Right lung (tissue), 5 donors: Measurements from ENCODE around the gene MCRIP1. TPM values are rescaled to one million over a fixed set of nuclear protein-coding genes. Genes with fewer than 3 reads are reported as not detected.

Experiments
- DNase-seq, 2 donors: peaks; one replicate each; pipeline ENCODE4 v3.0.0-alpha.2; 2013
- polyA plus RNA-seq, 5 donors: library from polyadenylated mRNA; unstranded; fragments of 120-200 nt; gene quantifications; one replicate each; pipeline versions ENCODE4 v1.2.1 to v1.2.3, GENCODE V29; 2013; ENCODE audit warnings: inconsistent platforms in 1 of 5, low replicate concordance in 1 of 5; ENCODE audit not compliant: insufficient read length in 5 of 5, insufficient read depth in 1 of 5

Gene MCRIP1
- polyA plus RNA-seq, 5 donors = 53.6 to 144 (median 89.4) TPM

DNA sequence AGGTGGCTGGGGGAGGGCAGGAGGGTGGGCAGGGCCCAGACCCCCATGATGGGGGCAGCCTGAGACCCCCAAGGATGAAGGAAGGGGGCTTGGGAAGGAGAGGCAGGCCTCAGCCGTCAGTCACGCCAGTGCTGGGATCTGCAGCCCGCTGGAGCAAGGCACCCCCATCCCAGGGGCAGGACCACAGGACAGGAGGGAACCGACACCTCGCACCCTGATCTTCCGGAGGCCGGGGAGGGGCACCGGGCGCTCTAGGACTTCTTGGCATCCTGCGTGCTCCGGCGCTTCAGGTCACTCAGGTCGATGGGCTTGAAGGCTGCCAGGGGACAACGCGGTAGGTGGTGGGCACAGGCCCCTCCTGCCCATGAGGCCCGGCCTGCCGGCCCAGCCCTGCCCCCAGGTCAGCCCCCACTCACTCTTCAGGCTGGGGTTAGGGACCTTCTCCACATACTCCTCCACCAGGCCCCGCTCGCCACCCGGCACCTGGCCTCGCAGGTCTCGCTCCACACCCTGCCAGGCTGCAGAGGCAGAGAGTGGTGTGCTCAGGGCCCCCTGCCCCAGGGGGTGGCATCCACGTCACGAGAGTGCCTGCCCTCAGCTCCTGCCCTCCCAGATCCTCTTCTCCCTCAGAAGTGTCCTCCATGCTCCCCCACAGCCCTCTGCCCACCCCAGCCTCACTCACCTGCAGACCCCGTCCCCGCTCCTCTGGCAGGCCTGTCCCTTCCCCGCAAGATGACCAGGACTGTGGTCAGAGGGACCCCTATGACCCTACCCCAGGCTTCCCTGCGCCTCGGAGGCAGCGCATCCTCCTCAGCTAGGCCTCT lies 9.9 kb downstream of the MCRIP1 start:
- DNase-seq = no peak

DNA sequence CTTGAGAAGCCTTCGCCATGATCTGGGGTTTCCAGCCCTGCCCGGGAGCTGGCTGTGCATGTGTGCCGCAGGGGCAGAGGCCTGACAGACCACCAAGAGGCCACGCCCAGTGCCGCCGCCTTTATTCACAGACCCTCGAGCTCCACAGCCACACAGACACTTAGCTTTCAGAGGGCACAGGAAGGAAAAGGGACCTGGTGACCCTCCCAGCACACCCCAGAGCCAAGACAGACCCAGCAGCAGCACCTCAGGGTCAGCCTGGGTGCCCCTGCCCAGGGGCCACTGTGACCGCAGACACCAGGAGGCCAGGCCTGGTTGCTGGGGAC lies 10.8 kb downstream of the MCRIP1 start:
- DNase-seq = no peak

DNA sequence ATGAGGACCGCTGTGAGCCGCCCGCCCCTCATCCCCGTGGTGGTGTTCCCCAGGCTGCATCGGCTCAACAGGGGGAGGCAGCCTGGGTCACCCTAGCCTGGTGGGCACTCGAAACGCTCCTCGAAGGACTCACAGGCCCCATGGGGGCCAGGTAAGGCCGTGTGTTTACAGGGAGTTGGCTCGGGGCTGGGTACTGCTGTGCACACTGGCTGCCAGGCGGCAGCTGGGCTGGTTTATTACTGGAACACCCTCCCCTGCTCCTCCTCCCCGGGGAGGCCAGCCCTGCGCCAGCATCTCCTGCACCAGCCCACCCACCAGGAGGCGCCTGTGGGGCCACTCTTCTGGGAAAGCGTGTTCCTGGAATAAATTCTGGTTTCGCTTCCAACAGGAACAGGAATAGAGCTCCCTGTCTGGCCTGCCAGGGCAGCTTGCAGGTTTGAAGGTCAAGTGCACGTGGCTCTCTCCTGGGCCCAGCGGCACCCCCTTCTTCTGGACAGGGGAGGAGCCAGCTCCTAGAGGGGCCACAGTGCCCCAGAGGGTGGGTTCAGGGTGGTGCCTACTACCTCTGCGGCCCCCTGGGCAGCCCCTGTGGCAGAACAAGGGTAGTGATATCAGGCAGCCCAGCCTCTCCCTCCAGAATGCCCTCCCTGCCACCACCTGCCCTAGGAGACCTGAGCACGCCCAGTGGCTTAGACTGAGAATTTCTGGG lies 11.3 kb downstream of the MCRIP1 start:
- DNase-seq = no peak

DNA sequence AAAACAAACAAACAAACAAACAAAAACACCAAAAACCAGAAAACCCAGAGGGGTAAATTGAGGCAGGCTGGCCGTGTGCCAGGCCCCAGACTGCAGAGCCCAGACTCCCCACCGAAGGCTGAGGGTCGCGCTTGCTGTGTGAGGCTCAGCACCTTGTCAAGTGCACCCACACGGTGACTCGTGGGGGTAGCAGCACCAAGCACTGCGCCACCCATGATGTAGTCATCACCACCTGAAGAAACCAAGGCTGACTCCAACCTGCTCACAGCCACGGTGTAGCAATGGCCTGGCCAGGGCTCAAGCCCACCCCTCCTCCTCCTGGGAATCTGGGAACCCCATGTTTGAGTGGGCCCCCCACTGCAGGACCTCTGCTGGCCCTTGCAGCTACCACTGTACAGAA lies 11.9 kb downstream of the MCRIP1 start:
- no peak for DNase-seq

DNA sequence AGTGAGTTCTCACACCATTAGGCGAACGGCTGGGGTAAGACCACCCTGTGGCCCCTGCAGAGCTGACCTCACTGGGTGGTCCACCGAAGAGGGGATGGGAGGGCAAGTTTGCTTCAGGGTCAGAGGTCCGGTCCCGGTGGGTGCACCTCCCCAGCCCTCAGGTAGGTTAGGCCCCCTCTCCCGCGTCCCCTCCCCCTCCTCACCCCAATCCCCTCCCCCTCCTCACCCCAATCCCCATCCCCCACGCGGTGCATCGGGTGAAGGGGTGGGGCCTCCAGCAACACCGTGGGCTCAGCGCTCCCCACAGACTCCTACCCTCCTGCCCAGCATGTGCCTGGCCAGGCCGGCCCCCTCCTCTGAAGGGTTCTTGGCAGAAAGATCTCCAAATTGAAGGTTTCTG lies 13.4 kb downstream of the MCRIP1 start:
- no peak for DNase-seq

DNA sequence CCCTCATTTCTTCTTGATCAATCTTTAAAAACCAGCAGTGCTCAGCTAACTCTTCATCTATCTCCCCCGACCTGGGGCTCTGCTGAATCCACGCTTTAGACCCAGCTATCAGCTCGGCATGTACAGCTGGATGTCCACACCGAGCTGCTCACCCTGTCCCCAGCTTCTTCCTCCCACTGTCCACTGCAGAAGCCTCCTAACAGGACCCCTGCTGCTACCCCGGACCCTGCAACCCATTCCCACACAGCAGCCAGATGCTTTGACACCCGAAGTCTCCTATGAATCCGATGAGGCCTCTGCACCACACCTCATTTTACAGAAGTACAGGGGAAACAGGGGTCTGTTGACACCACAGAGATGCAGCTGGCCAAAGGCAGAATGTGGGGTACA lies 15.3 kb downstream of the MCRIP1 start:
- DNase-seq = no peak

DNA sequence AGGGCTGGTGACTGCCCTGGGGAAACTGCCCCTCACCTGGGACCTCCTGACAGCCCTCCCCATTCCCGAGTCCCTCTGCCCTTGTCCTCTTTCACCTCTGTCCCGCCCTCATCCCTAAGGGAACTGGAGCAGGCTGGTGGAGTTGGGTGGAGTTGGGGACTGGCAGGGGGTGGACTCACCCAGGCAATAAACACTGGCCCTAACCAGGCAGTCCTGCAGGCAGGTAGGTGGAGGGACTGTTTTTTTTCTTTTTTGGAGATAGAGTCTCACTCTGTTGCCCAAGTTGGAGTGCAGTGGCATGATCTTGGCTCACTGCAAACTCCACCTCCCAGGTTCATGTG lies 17.5 kb downstream of the MCRIP1 start:
- no peak for DNase-seq

DNA sequence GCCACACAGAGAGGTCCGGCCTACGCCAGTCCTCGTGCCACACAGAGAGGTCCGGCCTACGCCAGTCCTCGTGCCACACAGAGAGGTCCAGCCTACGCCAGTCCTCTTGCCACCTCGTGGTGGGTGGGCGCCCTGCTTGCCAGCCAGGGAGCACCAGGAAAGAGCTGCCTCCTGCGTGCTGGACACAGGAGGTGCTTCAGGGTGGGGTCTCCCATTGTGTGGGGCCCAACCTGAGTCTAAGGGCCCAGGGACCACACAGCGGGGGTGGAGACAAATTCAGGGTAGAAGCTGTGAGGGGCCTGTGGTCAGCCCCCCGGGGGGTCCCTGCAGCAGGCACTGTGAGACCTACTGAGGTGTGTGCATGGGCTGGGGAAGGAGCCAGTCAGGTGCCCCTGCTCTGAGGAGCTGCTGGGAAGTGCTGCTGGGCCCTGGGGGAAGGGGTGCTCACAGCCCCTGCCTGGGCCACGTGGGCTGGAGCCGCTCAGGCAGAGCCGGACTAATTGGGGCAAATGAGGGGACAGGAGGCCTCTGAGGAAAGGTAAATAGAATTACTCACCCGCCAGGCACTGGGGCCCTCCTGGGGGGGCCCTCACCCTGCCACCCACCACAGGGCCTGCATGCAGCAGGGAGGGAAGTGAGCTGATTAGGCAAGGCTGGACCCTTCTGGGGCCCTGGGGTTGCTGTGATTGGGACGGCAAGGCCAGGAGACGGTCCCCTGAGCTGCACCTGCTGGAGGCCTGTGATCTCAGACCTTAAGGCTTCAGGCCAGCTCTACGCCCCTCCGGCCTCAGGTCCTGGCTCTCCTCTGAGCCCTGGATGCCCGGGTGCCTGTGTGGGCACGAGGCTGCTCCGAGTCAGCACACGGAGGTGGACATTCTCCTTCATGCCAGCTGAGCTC lies 18.1 kb downstream of the MCRIP1 start:
- peak; percentile 36 to 52 for DNase-seq

DNA sequence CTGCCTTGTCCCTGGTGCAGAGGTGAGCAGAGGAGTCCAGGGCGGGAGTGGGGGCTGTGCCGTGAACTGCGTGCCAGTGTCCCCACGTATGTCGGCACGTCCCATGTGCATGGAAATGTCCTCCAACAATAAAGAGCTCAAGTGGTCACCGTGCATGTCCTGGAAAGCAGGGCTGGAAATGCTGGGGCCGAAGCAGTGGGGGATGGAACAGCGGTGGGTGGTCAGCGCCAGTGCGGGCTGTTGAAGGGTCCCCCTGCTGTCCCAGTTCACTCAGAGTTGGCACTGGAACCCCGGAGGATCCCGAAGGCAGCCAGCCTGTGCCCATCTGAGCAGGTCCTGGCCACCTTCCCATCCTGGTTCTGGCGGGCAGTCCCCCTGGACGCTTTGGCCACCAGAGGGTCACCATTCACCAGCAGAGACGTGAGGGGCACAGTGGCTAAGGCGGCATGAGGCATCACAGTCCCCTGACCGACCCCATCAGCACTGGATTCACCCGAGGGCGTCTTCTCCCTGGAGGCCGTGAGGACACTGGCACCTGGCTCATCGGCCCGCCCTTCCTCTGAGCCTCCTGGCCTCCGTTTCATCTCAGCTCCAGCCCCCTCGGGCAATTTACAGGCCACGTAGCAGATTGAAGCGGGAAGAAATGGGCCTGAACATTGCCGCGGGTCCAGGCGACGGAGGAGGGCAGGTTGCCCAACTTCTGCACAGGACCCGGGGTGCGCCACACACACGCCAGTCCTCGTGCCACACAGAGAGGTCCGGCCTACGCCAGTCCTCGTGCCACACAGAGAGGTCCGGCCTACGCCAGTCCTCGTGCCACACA lies 19.0 kb downstream of the MCRIP1 start:
- DNase-seq = no peak

DNA sequence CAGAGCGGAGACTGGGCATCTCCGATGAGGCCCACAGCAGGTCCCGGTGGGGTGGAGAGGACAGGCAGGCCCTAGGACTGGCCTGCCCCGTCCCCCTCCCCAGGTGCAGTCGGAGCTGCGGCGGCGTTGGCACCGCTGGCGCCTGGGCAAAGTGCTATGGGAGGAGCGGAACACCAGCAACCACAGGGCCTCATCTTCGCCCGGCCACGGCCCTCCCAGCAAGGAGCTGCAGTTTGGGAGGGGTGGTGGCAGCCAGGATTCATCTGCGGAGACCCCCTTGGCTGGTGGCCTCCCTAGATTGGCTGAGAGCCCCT lies 19.8 kb downstream of the MCRIP1 start:
- DNase-seq = no peak

DNA sequence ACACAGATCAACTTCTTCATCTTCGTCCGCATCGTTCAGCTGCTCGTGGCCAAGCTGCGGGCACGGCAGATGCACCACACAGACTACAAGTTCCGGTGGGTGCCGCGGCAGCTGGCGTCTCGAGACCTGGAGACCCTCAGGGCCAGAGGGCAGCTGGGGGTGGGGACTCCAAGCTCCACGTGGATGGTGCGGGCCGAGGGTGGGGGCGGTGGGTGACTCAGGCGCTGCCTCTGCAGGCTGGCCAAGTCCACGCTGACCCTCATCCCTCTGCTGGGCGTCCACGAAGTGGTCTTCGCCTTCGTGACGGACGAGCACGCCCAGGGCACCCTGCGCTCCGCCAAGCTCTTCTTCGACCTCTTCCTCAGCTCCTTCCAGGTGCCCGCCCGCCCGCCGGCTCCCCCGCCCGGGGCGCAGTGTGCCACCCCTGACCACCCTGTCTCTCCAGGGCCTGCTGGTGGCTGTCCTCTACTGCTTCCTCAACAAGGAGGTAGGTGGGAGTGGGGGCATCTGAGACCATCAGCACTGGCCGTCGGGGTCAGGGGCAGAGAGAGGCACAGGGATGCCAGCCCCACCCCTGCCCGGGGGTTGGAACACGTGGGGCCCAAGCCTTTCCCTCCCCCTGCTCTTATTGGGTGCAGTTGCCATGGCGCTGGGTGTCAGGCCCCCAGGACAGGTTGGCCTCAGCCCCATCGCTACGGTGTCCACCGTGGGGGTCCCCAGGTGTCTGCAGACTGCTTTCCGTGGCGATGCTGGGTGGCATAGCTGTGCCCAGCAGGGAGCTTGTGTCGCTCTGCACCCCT lies 20.3 kb downstream of the MCRIP1 start:
- no peak for DNase-seq

DNA sequence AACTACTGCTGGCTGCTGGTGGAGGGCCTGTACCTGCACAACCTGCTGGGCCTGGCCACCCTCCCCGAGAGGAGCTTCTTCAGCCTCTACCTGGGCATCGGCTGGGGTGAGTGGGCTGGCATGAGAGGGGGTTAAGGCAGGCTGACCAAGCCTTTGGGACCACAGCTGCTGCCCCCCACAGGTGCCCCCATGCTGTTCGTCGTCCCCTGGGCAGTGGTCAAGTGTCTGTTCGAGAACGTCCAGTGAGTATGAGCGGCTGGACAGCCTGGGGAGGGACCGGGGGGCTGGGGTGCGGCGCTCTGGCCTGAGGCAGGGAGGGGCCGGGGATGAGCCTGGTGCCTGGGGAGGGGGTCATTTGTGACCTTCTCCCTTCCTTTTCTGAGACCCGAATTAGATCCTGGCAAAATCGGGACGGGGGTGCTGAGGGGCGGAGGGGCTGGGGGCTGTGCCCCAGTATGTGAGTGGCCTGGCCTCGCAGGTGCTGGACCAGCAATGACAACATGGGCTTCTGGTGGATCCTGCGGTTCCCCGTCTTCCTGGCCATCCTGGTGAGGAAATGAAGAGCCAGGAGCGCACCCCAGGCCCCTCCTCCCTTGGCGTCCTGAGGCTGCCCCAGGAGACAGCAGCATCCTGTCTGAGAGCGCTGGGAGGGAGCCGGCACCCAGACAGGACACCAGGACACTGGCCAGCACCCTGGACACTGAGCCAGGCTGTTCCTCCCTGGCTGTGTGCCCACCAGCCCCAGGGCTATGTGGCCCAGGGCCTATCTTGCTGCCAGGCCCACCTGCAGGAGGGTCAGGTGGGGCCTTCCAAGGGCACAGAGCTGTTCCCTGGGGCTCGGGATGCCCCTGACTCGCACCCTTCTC lies 21.2 kb downstream of the MCRIP1 start:
- no peak for DNase-seq

DNA sequence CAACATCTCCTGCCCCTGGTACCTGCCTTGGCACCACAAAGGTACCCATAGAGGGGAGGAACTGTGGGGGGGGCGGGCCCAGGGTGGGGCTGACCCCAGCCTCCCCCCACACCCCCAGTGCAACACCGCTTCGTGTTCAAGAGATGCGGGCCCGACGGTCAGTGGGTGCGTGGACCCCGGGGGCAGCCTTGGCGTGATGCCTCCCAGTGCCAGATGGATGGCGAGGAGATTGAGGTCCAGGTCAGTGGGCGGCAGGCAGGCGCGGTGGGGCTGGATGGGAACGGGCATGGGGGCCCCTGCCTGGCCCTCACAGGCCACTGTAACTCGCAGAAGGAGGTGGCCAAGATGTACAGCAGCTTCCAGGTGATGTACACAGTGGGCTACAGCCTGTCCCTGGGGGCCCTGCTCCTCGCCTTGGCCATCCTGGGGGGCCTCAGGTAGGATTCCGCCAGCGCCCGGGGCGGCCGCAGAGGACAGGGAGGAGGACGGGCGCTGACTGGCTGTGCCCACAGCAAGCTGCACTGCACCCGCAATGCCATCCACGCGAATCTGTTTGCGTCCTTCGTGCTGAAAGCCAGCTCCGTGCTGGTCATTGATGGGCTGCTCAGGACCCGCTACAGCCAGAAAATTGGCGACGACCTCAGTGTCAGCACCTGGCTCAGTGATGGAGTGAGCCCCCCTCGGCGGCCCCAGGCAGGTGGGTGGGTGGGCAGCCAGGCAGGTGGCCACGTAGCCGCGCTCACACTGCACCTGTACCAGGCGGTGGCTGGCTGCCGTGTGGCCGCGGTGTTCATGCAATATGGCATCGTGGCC lies 22.0 kb downstream of the MCRIP1 start:
- no peak for DNase-seq

DNA sequence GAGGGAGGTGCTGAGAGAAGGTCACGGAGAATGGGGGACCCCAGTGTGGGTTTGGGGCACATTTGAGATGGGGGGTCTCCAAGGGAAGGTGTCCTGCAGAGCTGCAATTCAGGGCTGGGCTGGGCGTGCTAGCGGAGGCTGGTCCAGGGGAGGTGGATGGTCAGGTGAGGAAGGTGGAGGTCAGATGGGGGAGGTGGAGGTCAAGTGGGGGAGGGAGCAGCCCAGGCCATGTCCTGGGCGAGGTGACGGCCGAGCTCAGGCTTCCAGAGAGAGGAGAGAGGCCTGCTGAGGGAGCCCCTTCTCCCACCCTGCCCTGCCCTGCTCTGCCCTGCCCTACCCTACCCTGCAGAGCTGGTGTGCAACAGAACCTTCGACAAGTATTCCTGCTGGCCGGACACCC lies 22.6 kb downstream of the MCRIP1 start:
- no peak for DNase-seq

DNA sequence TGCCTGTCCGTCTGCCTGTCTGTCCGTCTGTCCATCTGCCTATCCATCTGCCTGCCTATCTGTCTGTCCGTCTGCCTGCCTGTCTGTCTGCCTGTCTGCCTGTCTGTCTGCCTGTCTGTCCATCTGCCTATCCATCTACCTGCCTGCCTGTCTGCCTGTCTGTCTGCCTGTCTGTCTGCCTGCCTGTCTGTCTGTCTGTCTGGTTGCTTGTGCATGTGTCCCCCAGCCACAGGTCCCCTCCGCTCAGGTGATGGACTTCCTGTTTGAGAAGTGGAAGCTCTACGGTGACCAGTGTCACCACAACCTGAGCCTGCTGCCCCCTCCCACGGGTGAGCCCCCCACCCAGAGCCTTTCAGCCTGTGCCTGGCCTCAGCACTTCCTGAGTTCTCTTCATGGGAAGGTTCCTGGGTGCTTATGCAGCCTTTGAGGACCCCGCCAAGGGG lies 23.5 kb downstream of the MCRIP1 start:
- DNase-seq = no peak

DNA sequence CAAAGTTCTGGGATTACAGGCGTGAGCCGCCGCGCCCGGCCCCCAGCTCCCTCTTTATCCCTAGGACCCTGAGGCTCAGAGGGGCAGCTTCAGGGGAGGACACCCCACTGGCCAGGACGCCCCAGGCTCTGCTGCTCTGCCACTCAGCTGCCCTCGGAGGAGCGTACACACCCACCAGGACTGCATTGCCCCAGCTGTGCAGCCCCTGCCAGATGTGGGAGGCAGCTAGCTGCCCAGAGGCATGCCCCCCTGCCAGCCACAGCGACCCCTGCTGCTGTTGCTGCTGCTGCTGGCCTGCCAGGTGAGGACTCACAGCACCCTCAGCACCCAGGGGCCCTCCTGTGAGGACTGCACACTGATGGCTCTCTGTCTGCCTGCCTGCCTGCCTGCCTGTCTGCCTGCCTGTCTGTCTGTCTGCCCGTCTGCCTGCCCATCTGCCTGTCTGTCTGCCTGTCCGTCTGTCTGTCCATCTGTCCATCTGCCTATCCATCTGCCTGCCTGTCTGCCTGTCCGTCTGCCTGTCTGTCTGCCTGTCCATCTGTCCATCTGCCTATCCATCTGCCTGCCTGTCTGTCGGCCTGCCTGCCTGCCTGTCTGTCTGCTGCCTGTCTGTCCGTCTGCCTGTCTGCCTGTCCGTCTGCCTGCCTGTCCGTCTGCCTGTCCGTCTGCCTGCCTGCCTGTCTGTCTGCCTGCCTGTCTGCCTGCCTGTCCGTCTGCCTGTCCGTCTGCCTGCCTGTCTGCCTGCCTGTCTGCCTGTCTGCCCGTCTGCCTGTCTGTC lies 24.1 kb downstream of the MCRIP1 start:
- DNase-seq = no peak

DNA sequence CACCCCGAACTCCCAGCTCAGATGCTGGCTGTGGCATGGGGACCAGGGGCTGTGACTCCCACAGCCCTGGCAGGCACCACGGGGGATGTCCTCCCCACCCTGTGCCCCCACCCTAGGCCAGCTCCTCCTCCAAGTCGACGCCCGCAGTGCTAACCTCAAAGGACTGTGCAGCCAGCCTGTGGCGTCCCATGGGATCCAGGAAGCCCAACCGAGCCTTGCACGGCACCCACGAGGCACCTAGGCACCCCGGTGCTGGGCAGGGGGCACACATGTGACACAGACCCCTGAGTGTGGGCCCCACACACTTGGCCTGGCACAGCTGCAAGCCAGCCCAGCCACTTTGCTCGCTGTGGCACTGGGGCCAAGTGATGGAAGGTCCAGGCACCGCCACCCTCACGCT lies 25.3 kb downstream of the MCRIP1 start:
- DNase-seq = no peak

DNA sequence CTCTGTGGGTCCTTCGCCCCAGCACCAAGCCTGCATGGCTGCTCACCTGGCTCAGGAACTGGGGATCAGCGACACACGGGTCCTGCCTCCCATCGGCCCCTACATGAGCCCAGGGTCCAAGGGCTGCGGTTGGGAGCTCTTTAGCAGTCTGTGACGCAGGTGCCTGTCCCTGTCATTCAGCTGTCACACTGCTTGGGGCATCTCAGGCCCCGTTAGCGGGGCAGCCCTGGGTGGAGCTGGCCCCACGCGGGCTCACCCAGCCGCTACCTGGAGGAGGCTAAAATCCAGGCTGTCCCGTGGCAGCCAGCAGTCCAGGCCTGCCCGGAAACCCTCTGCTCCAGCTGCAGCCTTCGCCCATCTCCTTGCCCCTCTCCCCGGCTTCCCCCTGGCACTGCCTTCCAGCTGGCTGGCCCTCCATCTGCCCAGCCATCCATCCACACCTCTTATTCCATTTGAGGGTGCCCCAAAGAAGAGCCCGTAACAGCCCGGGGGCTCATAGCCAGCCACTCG lies 25.8 kb downstream of the MCRIP1 start:
- no peak for DNase-seq
